T-cell (primary cell): ENCODE data around the gene COG2. TPM values are rescaled to one million over a fixed set of nuclear protein-coding genes. Genes with fewer than 3 reads are reported as not detected.

Source experiments
- ATAC-seq, 4 experiments: fragments of 200-7000 bp in 3 of 4; fragments of 150-1000 bp in 1 of 4; cut with Tn5 transposase; replicated peaks in 1 of 4; 1 replicate in 3 of 4; 2 replicates in 1 of 4; pipeline ENCODE4 v1.10.0; 2021; ENCODE audit warnings: moderate library complexity in 3 of 4, mild to moderate bottlenecking in 2 of 4, moderate number of reproducible peaks in 1 of 4
- CTCF ChIA-PET, 2 donors: fragments of 300-600 bp; sonication (Branson Sonifier 250); formaldehyde crosslinking; loops; one replicate each; lab custom pipeline; 2022; ENCODE audit warnings: antibody characterized with exemption in 2 of 2; lab: Charles Lee
- POLR2A ChIA-PET, 2 donors: fragments of 300-600 bp; sonication (Branson Sonifier 250); formaldehyde crosslinking; loops; one replicate each; lab custom pipeline; 2022; ENCODE audit warnings: antibody characterized with exemption in 2 of 2; lab: Charles Lee
- DNase-seq, 35 experiments: peaks; one replicate each; pipeline versions ENCODE4 v3.0.0 to v3.0.0-alpha.2; 2013 to 2023
- H3K27ac ChIP-seq: one replicate; pipeline ENCODE4 v1.5.1; 2013; ENCODE audit warnings: low read length
- H3K27me3 ChIP-seq, 2 experiments: replicated peaks in 1 of 2; 1 replicate in 1 of 2; 2 replicates in 1 of 2; pipeline versions ENCODE4 v1.6.1 to v1.7.0; 2013; ENCODE audit warnings: low read length in 1 of 2, mixed read lengths in 1 of 2; ENCODE audit not compliant: control insufficient read depth in 2 of 2, insufficient read depth in 2 of 2; ENCODE audit errors: extremely low read depth in 1 of 2
- H3K36me3 ChIP-seq, 2 donors: 1 replicate in 1 of 2; 2 replicates in 1 of 2; pipeline versions ENCODE4 v1.6.1 to v1.7.0; 2013; ENCODE audit warnings: low read length in 1 of 2; ENCODE audit not compliant: control insufficient read depth in 2 of 2, insufficient read depth in 1 of 2; ENCODE audit errors: extremely low read depth in 1 of 2
- H3K4me1 ChIP-seq, 2 experiments: 1 replicate in 1 of 2; 2 replicates in 1 of 2; pipeline versions ENCODE4 v1.6.1 to v1.7.0; 2013; ENCODE audit warnings: low read length in 2 of 2, mixed read lengths in 1 of 2; ENCODE audit not compliant: insufficient read depth in 2 of 2, control insufficient read depth in 1 of 2; ENCODE audit errors: extremely low read depth in 1 of 2
- H3K4me3 ChIP-seq, 2 donors: 1 replicate in 1 of 2; 2 replicates in 1 of 2; pipeline versions ENCODE4 v1.5.1 to v1.7.0; 2013; ENCODE audit warnings: mild to moderate bottlenecking in 2 of 2, low read length in 1 of 2, moderate library complexity in 1 of 2; ENCODE audit not compliant: control insufficient read depth in 1 of 2; ENCODE audit errors: extremely low read depth in 1 of 2
- H3K9me3 ChIP-seq: 2 replicates; pipeline ENCODE4 v1.7.0; 2013
- H3K27ac Mint-ChIP-seq, 2 donors: one replicate each; pipeline ENCODE4 v1.8.0; 2020 to 2021; ENCODE audit warnings: mild to moderate bottlenecking in 2 of 2, mixed read lengths in 2 of 2
- H3K27me3 Mint-ChIP-seq, 2 donors: one replicate each; pipeline ENCODE4 v1.8.0; 2021 to 2022; ENCODE audit warnings: mixed read lengths in 2 of 2
- H3K36me3 Mint-ChIP-seq: one replicate; pipeline ENCODE4 v1.8.0; 2021; ENCODE audit warnings: mixed read lengths
- H3K4me1 Mint-ChIP-seq, 3 donors: one replicate each; pipeline ENCODE4 v1.8.0; 2020 to 2022; ENCODE audit warnings: mixed read lengths in 3 of 3, mild to moderate bottlenecking in 1 of 3
- H3K4me3 Mint-ChIP-seq, 3 donors: one replicate each; pipeline ENCODE4 v1.8.0; 2020 to 2022; ENCODE audit warnings: mild to moderate bottlenecking in 3 of 3, mixed read lengths in 3 of 3, moderate library complexity in 3 of 3
- H3K9me3 Mint-ChIP-seq, 3 donors: one replicate each; pipeline ENCODE4 v1.8.0; 2020 to 2022; ENCODE audit warnings: mixed read lengths in 3 of 3
- whole genome bisulfite sequencing: methylation state at CpG from one replicate; pipeline ENCODE4 v1.1.5; 2013; ENCODE audit warnings: missing lambda C conversion rate; ENCODE audit not compliant: insufficient coverage; 5-methylcytosine and 5-hydroxymethylcytosine counted together
- total RNA-seq, 35 experiments: library from RNA in 6 of 35; stranded (reverse) in 6 of 35; fragments of 120-200 nt in 1 of 35; gene quantifications; one replicate each; pipeline versions ENCODE4 v1.2.1 to v1.2.4 and lab custom pipeline; 2013 to 2026

Gene COG2
- total RNA-seq, 5 donors from 2014 or later (not counting 1 experiment from before 2014, with no cell fraction given): 30.5 to 38.6 (median 37.1) TPM

DNA sequence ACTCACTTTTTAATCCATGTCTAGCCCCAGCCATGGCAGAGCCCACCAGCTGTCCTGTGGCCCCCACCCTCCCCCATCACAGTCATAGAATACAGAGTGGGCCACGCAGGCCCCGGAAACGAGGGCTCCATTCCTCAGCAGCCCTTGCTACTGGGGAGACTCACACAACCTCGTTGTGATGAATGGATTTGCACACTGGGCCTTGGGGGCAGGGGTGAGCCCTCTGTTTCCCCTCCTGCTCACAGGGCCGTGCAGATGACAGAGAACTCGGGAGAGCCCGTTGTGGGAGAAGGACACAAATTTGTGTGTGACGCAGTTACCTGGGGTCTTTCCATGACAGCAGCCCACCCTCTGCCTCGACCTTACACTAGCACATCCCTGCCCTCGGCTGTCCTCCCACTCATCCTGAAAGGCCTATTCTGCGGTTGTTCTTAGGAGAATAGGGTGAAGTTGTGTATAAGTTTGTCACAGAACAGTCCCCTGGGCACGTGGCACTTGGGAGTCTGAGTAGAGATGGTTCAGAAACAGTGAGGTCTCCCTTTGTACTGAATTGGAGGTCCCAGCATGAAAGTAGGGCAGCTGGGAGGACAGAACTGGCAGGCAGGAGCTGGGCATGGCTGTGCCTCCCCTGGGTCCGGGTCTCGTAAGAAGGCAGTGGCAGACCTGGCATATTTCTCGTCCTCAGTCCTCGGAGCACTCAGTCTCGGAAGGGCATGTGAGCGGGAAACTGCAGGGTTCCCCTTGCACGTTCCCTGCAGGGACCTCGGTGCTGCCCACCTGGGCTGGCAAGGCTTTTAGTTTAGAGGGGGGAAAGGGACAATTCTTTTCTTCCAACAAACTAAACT lies 64.8 kb downstream of the COG2 start:
- 82% methylated on average over 12 of the region's 20 CpGs for WGBS
- H3K27ac Mint-ChIP-seq: no peak overlapping the region
- ChIA-PET POLR2A (no interaction called here), CTCF (no interaction called here)
- Histone ChIP-seq H3K36me3 (no peaks in the 10 kb centered on the region), H3K27ac (no peak overlapping the region), H3K4me1 (no peaks in the 10 kb centered on the region), H3K27me3 (peaks cover 0 to 10% of the 10 kb centered on the region in 2 experiments), H3K4me3 (no peak overlapping the region), H3K9me3 (no peaks in the 10 kb centered on the region)
- no peaks in the 10 kb centered on the region for H3K36me3 Mint-ChIP-seq
- H3K4me1 Mint-ChIP-seq: peaks cover 0 to 2% (median 0%) of the 10 kb centered on the region in 3 donors
- ATAC-seq (no peak), DNase-seq (no peak)
- H3K4me3 Mint-ChIP-seq: no peak overlapping the region
- H3K27me3 Mint-ChIP-seq: peaks cover 10% of the 10 kb centered on the region in 2 donors
- no peaks in the 10 kb centered on the region for H3K9me3 Mint-ChIP-seq

DNA sequence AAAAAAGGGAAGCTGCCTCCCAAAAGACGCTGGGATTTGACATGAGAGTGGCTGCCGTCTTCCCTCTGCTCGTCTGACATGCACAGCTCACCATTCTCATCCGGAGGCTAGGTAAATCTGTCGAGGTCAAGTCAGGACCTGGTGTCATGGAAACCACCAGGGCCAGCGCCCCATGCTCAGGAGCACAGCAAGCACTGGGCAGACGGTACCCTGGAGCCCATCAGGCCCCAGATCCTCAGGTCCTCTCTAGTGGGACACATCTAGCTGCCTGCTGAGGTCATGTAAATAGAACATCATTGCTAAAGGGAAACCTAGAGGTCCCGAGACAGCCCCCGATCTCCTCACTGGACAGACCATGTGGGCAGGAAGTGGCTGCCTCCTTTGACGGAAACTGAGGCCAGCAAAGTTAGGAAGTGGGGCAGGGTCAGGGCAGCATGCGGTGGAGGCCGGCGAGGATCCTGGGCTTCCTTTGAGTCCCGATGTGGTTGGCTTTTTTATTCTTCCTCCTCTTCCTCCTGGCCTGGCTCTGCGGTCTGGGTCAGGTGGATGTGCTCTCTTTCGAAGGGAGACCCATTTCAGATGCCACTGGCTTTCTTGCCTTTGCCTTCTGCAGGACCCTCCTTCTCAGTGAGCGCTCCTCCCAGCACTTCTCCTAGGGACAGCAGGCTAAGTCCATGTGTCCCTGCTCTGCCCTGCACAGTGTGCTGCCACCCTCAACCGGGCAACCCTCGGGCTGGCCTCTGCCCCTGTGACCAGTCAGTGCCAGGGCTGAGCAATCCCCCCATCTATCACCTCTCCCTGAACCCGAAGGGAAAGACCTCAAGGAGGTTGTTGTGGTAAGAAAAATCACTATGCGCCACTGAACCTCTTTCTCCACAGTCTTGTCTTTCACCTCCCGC lies 65.7 kb downstream of the COG2 start:
- WGBS: 43% methylated on average over 19 of the region's 22 CpGs
- peak overlapping the region in 1 of 2 donors; percentile 63 for H3K27ac Mint-ChIP-seq
- peaks cover 0 to 13% of the 10 kb centered on the region in 2 experiments for H3K27me3 ChIP-seq

DNA sequence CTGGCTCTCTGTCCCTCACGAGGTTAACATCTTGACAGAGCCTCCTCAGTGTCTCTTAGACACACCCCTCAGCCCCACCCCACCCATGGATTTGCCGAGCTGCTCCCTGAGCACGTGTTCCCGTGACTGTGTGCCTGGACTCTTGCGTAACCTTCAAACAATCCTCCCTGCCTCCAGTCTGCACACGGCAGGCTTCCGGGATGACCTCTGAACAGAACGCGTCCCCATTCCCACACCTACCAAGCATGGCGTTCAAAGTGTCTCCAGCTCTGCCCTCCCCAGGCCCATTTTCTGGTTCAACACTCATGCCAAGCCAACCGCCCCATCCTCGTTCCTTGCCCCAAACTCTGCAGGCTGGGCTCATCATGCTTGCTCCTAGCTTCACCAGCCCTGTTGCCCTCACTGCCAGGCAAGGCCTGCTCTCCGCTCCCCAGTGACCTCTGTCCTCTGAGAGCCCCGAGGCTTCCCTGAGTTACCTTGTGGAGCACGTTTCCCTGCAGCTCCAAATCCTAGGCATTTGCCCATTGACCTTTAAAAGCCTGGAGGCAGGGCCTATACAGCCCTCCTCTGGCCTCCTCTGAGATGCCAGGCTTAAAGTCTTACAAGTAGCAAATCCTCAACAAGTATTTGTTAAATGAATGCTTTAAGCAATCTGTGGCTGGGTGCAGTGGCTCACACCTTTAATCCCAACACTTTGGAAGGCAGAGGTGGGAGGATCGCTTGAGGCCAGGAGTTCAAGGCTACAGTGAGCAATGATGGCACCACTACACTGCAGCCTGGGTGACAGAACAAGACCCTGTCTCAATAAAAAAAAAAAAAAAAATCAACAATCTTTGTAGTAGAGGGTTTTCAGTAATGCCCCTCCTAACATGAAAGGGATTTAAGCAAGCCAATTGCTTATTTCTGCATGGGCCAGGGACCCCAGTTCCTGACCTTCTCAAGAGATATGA lies 66.6 kb downstream of the COG2 start:
- ATAC-seq (no peak), DNase-seq (no peak)
- Mint-ChIP-seq H3K4me1 (peaks cover 0 to 2% (median 0%) of the 10 kb centered on the region in 3 donors), H3K27me3 (peaks cover 14 to 17% of the 10 kb centered on the region in 2 donors), H3K36me3 (no peaks in the 10 kb centered on the region), H3K4me3 (no peak overlapping the region), H3K9me3 (no peaks in the 10 kb centered on the region), H3K27ac (no peak overlapping the region)
- CTCF ChIA-PET: no interaction called here
- H3K36me3 ChIP-seq: no peaks in the 10 kb centered on the region
- H3K4me1 ChIP-seq: no peaks in the 10 kb centered on the region
- no peak overlapping the region for H3K27ac ChIP-seq
- no peak overlapping the region for H3K4me3 ChIP-seq
- 80% methylated on average over 15 of the region's 16 CpGs for WGBS
- POLR2A ChIA-PET: no interaction called here
- H3K27me3 ChIP-seq: peaks cover 0 to 9% of the 10 kb centered on the region in 2 experiments
- no peaks in the 10 kb centered on the region for H3K9me3 ChIP-seq

More for the DNA sequence above, 65.7 kb downstream of the COG2 start:
- POLR2A ChIA-PET: no interaction called here
- H3K27me3 Mint-ChIP-seq: peaks cover 10 to 12% of the 10 kb centered on the region in 2 donors
- ATAC-seq (no peak), DNase-seq (no peak)
- no peak overlapping the region for H3K4me3 ChIP-seq
- no peaks in the 10 kb centered on the region for H3K4me1 ChIP-seq
- H3K36me3 Mint-ChIP-seq: no peaks in the 10 kb centered on the region
- no peaks in the 10 kb centered on the region for H3K9me3 Mint-ChIP-seq
- H3K27ac ChIP-seq: no peak overlapping the region
- CTCF ChIA-PET: no interaction called here
- no peaks in the 10 kb centered on the region for H3K36me3 ChIP-seq
- no peak overlapping the region for H3K4me3 Mint-ChIP-seq
- H3K4me1 Mint-ChIP-seq: peaks cover 0 to 2% (median 0%) of the 10 kb centered on the region in 3 donors
- H3K9me3 ChIP-seq: no peaks in the 10 kb centered on the region

DNA sequence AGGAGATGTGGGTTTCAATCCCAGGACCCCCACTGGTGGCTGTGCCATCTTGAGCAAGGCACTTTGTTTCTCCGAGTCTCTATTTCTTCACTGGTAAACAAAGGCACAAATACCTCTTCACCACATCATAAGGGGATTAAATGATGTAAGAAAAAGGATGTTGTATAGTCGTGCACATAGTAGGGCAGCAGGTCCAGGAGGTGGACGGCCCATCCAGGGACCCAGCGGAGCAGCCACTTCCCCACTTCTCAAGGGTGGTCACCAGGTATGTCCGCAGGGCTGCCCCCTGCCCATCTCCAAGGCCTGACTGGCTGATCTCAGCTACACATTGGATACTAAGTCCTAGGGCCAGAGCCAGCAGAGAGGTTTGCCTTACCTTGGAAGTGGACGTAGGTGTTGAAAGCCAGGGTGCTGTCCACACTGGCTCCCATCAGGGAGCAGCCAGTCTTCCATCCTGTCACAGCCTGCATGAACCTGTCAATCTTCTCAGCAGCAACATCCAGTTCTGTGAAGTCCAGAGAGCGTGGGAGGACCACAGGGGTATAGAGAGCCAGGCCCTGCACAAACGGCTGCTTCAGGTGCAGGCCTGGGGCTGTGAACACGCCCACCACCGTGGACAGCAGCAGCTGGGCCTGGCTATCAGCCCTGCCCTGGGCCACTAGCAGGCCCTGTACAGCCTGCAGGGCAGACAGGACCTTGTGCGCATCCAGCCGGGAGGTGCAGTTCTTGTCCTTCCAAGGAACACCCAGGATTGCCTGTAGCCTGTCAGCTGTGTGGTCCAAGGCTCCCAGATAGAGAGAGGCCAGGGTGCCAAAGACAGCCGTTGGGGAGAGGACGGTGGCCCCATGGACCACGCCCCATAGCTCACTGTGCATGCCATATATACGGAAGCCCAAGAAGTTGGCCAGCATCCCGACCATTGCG lies 67.6 kb downstream of the COG2 start:
- H3K4me1 ChIP-seq: no peaks in the 10 kb centered on the region
- H3K27me3 ChIP-seq: peaks cover 0 to 11% of the 10 kb centered on the region in 2 experiments
- Mint-ChIP-seq H3K36me3 (no peaks in the 10 kb centered on the region), H3K4me1 (peaks cover 0 to 2% (median 0%) of the 10 kb centered on the region in 3 donors), H3K27ac (no peak overlapping the region), H3K4me3 (no peak overlapping the region), H3K9me3 (no peaks in the 10 kb centered on the region), H3K27me3 (peaks cover 18 to 23% of the 10 kb centered on the region in 2 donors)
- H3K4me3 ChIP-seq: no peak overlapping the region
- POLR2A ChIA-PET: no interaction called here
- H3K27ac ChIP-seq: no peak overlapping the region
- WGBS: 76% methylated on average over 15 of the region's 18 CpGs
- ATAC-seq (no peak), DNase-seq (no peak)
- CTCF ChIA-PET: no interaction called here
- H3K36me3 ChIP-seq: no peaks in the 10 kb centered on the region
- H3K9me3 ChIP-seq: no peaks in the 10 kb centered on the region

DNA sequence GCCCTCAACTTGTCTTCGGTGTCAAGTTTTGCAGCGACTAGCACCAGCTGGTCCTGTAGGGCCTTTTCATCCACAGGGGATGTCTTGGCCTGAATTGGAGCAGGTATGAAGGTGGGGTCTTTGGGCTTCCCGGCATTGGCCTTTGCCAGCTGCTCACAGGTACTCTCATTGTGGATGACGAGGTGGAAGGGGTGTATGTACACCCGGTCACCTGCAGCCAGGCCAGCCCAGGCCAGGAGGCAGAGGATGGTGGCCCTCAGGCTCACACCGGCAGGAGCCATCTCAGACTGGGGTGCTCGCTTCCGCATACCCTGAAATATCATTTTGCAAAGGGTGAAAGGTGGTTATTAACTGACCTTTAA lies 68.2 kb downstream of the COG2 start:
- Mint-ChIP-seq H3K27me3 (peaks cover 17 to 24% of the 10 kb centered on the region in 2 donors), H3K4me3 (no peak overlapping the region), H3K36me3 (no peaks in the 10 kb centered on the region), H3K4me1 (peaks cover 0 to 2% (median 0%) of the 10 kb centered on the region in 3 donors), H3K9me3 (no peaks in the 10 kb centered on the region), H3K27ac (no peak overlapping the region)
- Histone ChIP-seq H3K36me3 (no peaks in the 10 kb centered on the region), H3K27me3 (peaks cover 0 to 11% of the 10 kb centered on the region in 2 experiments), H3K4me3 (no peak overlapping the region), H3K9me3 (no peaks in the 10 kb centered on the region), H3K27ac (no peak overlapping the region), H3K4me1 (no peaks in the 10 kb centered on the region)
- ATAC-seq (no peak), DNase-seq (no peak)
- ChIA-PET CTCF (no interaction called here), POLR2A (no interaction called here)
- 100% methylated on average over 1 of the region's 8 CpGs for WGBS
